Activated naive CD4-positive, alpha-beta T cell treated with anti-CD3 and anti-CD28 coated beads, Interleukin-2, amount 50 U/mL, for 16 hours (primary cell): ENCODE measurements around the gene CA4.
"Not testable (repeated sequence)": the region's sequence is repeated elsewhere in the genome, so short reads cannot be mapped to it uniquely, and the experiment has no call there.

Experiments
- DNase-seq: peaks from one replicate; pipeline ENCODE4 v3.0.0-alpha.2; 2020

CA4 gene

GRCh38 chr17:60156746-60157145 lies 7.0 kb downstream of the CA4 start:
- DNase-seq = no peak

- no peak for DNase-seq
Measured at GRCh38 chr17:60157487-60158040, 7.8 kb downstream of the CA4 start.

DNA sequence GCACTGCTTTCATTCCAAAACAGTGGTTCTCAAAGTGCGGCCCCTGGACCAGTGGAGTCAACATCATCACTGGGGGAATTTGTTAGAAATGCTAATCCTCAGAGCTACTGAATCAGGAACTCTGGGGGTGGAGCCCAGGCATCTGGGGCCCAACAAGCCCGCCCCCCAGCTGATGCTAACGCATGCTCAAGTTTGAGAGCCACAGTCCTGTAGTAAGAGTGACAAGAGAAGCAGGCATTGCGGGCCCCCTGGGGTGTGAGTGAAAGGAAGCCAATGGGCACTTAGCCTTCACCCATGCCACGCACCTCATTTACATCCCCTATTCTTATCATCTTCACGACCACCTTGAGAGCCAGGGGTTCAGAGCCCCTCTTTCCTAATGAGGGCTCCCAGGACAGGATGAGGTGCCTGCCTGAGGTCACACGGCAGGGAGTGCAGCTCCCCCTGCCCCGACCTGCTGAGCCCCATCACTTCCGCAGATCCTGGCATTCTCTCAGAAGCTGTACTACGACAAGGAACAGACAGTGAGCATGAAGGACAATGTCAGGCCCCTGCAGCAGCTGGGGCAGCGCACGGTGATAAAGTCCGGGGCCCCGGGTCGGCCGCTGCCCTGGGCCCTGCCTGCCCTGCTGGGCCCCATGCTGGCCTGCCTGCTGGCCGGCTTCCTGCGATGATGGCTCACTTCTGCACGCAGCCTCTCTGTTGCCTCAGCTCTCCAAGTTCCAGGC lies 9.1 kb downstream of the CA4 start:
- DNase-seq = no peak

DNA sequence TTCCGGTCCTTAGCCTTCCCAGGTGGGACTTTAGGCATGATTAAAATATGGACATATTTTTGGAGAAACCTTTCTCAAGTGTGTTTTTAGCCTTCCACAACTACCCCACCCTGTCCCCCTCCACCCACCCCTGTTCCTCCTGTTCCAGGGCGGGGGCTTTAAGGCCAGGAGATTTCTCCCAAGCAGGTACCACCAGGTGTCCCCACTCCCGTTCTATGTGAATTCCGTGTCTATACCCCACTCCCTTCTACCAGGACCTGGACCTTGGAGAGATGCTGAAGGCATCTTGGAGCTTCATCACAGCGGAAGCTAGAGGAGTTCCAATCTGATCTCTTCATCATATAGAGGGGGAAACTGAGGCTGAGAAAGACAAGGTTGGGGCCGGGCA lies 9.7 kb downstream of the CA4 start:
- DNase-seq = no peak

GRCh38 chr17:60160829-60161501 lies 11.2 kb downstream of the CA4 start:
- no peak for DNase-seq

GRCh38 chr17:60161598-60162330 lies 12.0 kb downstream of the CA4 start:
- no peak for DNase-seq

GRCh38 chr17:60163108-60163784 lies 13.5 kb downstream of the CA4 start:
- DNase-seq = no peak

GRCh38 chr17:60164164-60164563 lies 14.4 kb downstream of the CA4 start:
- DNase-seq = no peak

DNA sequence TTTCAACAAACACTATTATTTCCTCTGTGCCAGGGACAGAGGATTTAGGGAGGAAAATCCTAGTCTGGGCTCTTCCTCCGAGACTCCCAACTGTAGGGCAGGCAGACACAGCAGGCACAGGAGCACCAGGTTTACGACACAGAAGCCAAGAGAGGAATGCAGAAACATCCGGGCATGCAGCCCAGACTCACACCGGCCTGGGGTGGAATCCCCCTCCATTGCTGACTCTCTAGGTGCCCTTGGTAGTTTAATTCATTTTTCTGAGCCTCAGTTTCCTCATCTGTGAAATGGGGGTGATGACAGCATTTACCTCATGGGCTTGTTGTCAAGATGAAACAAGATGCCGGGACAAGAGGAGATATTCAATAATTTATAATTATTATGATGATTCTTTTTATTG lies 14.9 kb downstream of the CA4 start:
- DNase-seq = no peak

DNA sequence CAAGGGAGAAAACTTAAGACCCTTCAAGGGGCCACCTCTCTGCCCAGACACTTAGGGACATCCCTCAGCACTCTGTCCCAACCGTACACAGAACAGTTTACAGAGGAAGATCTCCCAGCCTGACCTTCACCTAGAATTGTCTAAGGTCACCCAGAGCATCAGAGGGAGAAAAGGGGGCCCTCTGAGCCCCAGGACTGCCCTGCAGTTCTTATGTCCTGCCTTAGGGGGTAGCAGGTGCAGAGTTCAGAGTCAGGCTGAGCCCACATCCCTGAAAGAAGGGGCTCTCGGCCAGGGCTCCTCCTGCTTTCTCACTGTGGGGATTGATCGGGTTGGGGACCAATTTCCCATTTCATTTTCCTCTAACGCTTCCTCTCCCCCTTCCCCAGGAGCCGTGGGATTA lies 15.4 kb downstream of the CA4 start:
- no peak for DNase-seq

DNA sequence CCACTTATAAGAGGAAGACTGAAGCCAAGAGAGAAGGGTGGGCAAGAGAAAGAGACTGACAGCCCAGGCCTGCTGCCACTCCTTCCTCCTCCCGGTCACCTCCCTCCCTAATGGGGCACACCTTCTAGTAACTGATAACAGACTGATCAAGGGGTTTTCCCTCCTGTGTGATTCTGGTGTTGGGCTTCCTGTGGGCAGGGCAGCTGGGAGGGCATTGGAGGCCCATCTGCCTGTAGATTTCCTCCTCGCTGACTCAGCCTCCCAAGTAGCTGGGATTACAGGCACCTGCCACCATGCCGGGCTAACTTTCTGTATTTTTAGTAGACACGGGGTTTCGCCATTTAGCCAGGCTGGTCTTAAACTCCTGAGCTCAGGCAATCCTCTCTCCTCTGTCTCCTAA lies 16.2 kb downstream of the CA4 start:
- DNase-seq = no peak

DNA sequence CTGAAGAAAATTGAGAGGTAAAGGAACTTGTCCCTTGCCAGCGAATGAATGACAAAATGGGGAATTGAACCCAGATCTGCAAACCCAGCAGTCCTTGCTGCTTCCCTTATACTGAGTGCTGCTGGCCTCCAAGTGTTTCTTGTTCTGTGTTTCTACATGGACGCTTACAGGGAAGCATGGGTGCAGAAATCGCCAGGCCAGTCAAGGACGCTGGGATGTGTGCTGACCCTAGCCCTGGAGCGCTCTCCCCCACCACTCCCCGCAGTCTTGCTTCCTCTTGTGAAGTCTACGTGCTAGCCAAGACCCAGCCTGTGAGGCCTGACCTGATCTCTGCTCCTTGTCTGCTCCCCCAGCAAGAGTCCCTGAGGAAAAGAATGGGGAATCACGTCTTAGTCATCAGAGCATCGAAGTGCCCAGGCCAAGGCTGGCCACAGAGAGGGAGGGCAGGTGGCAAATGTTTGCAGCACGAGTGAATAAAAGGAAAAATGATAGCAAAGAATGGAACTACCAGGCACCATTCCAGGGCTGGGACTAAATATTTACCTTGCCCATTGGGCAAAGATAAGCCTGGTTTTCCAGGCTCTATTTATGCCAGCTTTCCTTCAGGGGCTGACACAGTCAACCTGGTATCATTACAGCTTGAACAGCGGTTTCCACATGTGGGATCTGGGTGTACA lies 17.4 kb downstream of the CA4 start:
- DNase-seq = no peak

GRCh38 chr17:60168654-60169053 lies 18.9 kb downstream of the CA4 start:
- DNase-seq = no peak

- DNase-seq = no peak
Measured at GRCh38 chr17:60169921-60170817, 20.4 kb downstream of the CA4 start.

- no peak for DNase-seq
Measured at GRCh38 chr17:60170835-60171752, 21.3 kb downstream of the CA4 start.

GRCh38 chr17:60171753-60172079 lies 21.9 kb downstream of the CA4 start:
- no peak for DNase-seq

- DNase-seq = no peak
Measured at GRCh38 chr17:60173304-60173819, 23.6 kb downstream of the CA4 start.

- DNase-seq = no peak
Measured at GRCh38 chr17:60174035-60174434, 24.3 kb downstream of the CA4 start.

DNA sequence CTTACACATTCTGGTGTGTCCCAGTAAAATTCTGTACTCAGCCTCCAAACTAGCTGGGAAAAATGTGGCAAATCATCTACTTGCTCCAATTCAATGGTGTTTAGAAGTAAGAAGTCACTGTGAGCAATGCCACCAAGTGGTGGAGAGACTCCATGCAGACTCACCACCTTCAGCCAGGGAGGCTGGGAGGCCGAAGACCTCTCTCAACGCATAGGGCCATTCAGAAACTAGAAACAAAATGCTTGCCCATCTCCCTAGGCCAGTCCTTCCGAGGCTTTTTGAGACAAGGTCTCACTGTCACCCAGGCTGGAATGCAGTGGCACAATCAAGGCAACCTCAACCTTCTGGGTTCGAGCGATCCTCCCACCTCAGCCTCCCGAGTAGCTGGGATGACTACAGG lies 25.0 kb downstream of the CA4 start:
- DNase-seq = not testable (repeated sequence)

- DNase-seq = not testable (repeated sequence)
Measured at GRCh38 chr17:60176763-60177162, 27.0 kb downstream of the CA4 start.
